Epithelial cell of proximal tubule (primary cell): Measurements from ENCODE around the gene NR1I2. TPM values are rescaled to one million over a fixed set of nuclear protein-coding genes. Genes with fewer than 3 reads are reported as not detected.

Experiments
- DNase-seq: peaks from one replicate; pipeline ENCODE4 v3.0.0-alpha.2; 2011; ENCODE audit warnings: low read depth
- H3K4me3 ChIP-seq: 2 replicates; pipeline ENCODE4 v1.5.1; 2011; ENCODE audit warnings: low read depth, mild to moderate bottlenecking, low read length
- total RNA-seq: library from RNA; depleted of rRNA; stranded (reverse); fragments of >200 nt; gene quantifications from 2 replicates; pipeline ENCODE4 v1.2.3, GENCODE V29; 2015
- TF ChIP-seq, protein P1 (sequence below): conservative IDR thresholded peaks from 2 replicates; pipeline ENCODE4 v1.5.1; 2012; ENCODE audit warnings: low read depth, mild to moderate bottlenecking, low read length

The NR1I2 gene
- total RNA-seq, 1 donor from 2014 or later = 0.69 TPM

DNA sequence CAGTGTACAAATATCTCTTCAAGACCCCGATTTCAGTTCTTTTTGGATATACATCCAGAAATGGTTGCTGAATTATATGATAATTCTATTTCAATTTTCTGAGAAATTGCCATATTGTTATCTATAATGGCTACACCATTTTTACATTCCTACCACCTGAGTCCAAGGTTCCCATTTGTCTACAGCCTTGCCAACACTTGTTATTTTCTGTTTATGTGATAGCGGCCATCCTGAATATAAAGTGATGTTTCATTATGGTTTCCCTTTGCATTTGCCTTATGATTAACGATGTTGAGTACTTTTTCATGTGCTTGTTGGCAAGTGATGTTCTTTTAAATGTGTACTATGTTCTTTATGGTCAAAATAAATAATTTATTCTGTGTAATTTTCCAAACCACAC lies 8.5 kb downstream of the NR1I2 start:
- no peak for DNase-seq
- no peak overlapping the region for H3K4me3 ChIP-seq
- TF ChIP-seq, protein P1, sequence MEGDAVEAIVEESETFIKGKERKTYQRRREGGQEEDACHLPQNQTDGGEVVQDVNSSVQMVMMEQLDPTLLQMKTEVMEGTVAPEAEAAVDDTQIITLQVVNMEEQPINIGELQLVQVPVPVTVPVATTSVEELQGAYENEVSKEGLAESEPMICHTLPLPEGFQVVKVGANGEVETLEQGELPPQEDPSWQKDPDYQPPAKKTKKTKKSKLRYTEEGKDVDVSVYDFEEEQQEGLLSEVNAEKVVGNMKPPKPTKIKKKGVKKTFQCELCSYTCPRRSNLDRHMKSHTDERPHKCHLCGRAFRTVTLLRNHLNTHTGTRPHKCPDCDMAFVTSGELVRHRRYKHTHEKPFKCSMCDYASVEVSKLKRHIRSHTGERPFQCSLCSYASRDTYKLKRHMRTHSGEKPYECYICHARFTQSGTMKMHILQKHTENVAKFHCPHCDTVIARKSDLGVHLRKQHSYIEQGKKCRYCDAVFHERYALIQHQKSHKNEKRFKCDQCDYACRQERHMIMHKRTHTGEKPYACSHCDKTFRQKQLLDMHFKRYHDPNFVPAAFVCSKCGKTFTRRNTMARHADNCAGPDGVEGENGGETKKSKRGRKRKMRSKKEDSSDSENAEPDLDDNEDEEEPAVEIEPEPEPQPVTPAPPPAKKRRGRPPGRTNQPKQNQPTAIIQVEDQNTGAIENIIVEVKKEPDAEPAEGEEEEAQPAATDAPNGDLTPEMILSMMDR = no peak

DNA sequence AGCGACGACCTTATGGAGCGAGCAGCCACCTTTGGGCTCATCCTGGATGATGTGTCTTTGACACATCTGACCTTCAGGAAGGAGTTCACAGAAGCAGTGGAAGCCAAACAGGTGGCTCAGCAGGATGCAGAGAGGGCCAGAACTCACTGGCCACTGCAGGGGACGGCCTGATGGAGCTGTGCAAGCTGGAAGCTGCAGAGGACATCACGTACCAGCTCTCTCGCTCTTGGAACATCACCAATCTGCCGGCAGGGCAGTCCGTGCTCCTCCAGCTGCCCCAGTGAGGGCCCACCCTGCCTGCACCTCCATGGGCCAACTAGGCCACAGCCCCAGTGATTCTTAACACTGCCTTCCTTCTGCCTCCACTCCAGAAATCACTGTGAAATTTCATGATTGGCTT lies 10.4 kb downstream of the NR1I2 start:
- TF ChIP-seq, protein P1 = no peak
- H3K4me3 ChIP-seq = no peak overlapping the region
- no peak for DNase-seq

DNA sequence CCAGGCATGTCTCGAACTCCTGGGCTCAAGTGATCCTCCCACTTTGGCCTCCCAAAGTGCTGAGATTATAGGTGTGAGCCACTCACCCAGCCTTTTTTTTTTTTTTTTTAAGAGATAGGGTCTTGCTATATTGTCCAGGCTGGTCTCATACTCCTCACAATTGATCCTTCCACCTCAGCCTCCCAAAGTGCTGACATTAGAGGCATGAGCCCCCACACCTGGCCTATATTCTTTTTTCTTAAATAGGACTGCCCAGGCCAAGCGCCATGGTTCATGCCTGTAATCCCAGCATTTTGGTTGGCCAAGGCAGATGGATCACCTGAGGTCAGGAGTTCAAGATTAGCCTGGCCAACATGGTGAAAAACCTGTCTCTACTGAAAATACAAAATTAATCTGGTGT lies 12.5 kb downstream of the NR1I2 start:
- no peak overlapping the region for H3K4me3 ChIP-seq
- TF ChIP-seq, protein P1 = no peak
- no peak for DNase-seq

DNA sequence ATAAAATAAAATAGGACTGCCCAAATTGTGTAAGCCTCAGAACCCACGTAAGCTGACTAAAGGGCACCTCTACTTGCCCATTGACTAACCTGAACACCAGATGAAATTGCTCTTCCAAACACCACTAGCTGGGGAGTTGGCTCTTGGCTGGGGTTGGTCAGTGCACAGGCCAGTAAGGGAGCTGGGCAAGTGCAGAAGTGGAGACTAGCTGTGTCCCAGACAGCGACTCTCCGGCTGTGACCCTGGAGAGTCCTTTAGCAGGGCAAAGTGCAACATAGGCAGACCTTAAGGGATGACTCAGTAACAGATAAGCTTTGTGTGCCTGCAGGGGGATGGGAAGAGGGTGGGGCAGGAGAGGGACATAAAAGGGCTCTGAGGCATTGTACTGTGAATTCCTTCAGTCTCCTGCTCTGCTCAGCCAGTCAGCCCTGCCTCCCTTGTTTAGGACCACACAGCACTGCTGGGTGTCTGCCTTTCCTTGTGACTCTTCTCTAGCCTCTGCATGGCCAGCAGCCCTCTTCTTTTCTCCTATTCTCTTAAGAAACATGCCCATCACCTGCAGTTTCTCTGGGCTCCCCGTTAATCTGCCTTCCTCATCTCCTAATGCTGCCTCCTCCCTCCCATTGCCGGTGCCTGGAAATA lies 13.2 kb downstream of the NR1I2 start:
- H3K4me3 ChIP-seq = no peak overlapping the region
- TF ChIP-seq, protein P1 = no peak
- DNase-seq = no peak

DNA sequence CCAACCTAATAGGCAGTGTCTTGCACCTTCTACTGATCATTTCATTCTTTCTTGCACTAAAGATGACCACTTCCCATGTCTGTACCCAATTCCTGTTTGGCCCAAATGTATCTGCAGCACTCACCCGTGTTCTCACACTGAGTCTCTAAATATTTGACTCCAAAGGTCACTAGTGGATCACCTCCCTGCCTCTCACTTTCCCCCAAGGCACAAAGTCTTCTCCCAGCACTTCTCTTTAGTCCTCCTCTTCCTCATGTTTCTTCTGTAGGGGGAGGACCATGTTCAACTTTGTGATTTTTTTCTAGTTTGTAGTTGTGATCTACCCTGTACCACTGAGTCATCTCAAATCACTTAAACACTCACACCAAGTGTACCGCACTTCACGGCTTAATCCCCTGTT lies 13.9 kb downstream of the NR1I2 start:
- no peak for DNase-seq
- TF ChIP-seq, protein P1 = no peak
- H3K4me3 ChIP-seq = no peak overlapping the region

DNA sequence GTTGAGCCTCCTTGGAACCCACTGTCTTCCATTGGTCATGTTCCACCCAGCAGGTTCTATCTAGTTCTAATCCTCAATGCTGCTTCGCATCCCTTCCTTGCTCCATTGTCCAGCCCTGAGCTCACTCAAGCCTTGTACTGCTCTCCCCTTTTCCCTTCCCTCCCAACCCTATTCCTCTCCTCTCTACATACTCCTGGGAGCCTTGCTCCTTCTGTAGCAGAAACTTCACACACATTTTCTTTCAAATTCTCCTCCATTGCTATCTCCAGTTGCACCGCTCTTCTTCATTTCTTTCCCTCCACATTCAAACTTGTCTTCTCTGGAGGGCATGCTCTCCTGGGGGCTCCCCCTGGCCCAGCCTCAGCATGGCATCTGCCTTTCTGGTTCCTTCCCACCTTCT lies 14.5 kb downstream of the NR1I2 start:
- TF ChIP-seq, protein P1 = no peak
- H3K4me3 ChIP-seq = no peak overlapping the region
- DNase-seq = no peak

DNA sequence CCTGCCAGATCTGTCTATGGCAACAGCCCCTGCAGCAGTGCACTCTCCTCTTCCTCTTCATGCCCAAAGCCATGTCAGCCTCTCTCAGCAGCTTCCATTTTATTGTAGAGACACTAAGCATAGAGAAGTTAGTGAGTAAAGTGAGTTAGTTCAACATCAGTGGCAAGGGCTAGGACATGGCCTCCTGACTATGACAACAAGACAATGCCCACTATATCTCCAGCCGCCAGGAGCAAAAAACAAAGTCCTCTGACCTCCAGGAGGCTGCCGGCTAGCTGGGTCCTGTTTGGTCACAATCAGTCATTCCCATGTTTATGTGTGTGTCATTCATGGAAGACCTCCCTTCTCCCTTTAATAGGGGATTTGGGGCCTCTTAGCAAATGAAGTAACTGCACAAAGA lies 14.9 kb downstream of the NR1I2 start:
- H3K4me3 ChIP-seq = no peak overlapping the region
- TF ChIP-seq, protein P1 = no peak
- no peak for DNase-seq
